Stimulated activated CD8-positive, alpha-beta memory T cell treated with anti-CD3 and anti-CD28 coated beads, Interleukin-15, amount 100 ng/mL, for 48 hours (primary cell): Measurements from ENCODE around the gene HYLS1.
A peak's percentile ranks its signal among the peaks of the same experiment; 100 is the strongest.
"Not testable (repeated sequence)": the region's sequence is repeated elsewhere in the genome, so short reads cannot be mapped to it uniquely, and the experiment has no call there.

Source experiments
- DNase-seq, 2 donors: peaks; one replicate each; pipeline ENCODE4 v3.0.0-alpha.2; 2020; ENCODE audit warnings: low read depth in 2 of 2

HYLS1 gene, protein sequence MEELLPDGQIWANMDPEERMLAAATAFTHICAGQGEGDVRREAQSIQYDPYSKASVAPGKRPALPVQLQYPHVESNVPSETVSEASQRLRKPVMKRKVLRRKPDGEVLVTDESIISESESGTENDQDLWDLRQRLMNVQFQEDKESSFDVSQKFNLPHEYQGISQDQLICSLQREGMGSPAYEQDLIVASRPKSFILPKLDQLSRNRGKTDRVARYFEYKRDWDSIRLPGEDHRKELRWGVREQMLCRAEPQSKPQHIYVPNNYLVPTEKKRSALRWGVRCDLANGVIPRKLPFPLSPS

DNA sequence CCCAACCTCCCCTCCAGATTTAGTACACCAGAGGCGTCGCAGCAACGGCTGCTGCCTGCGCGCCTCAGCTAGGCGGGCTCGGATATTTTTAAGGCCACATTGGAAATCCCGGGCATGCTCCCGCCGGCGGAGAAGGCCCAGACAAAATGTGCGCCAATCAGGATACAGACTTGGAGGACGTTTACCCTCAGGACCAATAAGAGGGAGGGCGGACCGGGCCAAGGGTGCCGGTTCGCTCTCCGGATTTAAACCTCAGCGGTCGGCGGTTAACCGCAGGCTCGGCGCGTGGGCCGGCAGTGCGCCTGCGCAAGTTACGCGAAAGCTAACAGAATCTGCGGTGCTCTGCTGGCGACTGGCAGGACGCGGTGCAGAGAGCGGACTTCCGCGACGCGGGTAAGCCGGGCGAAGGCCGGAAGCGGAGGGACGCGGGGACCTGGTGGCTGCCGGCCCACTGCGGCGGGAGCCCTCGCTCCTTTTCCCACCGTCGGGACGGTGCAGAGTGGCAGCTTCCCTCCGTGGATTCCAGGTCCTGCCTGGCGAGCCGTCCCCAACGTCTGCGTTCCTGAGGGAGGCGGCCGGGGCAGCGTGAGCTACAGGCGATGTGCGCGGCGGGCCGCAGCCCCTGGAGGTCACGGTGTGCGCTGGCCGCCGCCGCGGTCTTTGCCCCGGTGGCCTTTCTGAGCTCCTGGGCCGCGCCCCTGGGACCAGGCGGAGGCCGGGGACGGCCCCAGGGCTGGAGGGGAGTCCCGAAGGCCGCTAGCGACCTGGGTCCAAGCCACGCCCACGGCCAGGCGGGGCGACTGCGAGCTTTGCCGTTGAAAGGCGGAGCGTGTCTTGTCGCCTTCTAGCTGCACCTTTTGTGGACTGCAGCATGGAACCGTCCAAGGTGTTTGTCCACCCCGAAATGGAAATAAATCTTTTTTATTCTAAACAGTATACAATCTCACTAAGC, at the start of gene HYLS1:
TSS of gene HYLS1 (plus strand) at position 296 of the 952 bp plus-strand sequence. CDS start 11,701 bp downstream, outside the sequence.
- peak; percentile 95 to 96 for DNase-seq

DNA sequence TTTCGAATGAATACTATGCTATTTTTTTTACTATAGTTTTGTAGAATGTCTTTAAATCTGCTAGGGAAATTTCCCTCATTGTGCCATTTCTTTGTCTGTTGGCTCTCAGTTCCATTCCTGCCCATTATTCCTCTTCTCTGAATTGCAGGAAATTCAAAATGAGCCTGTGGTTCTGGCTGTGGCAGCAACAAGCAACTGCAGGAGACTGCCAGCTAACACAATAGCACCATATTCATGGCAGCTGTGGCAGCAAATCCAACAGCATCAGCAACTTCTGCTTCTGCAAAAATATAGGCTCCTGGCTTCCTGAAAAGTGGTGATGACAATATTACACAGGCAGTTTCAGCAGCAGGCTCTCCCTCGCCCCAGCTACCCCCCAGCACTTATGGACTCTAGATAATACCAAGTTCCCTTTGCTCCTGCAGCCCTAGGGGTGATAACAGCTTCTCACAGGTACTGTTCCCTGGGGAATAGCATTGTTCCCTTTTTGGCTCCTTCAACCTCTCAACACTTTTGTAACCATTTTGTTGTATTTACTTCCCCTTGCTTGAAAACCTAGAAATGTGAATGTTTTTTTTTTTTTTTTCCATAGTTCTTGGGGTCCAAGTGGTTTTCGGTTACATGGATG, 45.0 kb upstream of the HYLS1 start:
- DNase-seq: no peak

DNA sequence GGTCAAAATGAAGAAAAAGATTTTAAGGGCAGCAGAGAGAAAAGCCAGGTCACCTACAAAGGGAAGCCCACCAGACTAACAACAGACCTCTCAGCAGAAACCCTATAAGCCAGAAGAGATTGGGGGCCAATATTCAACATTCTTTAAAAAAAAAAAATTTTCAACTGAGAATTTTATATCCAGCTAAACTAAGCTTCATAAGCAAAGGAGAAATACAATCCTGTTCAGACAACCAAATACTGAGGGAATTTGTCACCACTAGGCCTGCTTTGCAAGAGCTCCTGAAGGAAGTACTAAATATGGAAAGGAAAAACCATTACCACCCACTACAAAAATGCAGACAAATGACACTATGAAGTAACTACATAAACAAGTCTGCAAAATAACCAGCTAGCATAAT, 41.3 kb upstream of the HYLS1 start:
- no peak for DNase-seq

DNA sequence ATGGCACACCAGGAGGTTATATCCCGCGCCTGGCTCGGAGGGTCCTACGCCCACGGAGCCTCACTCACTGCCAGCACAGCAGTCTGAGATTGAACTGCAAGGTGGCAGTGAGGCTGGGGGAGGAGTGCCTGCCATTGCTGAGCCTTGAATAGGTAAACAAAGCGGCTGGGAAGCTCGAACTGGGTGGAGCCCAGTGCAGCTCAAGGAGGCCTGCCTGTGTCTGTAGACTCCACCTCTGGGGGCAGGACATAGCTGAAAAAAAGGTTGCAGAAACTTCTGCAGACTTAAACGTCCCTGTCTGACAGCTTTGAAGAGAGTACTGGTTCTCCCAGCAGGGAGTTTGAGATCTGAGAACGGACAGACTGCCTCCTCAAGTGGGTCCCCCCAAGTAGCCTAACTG, 29.8 kb upstream of the HYLS1 start:
- DNase-seq: not testable (repeated sequence)

DNA sequence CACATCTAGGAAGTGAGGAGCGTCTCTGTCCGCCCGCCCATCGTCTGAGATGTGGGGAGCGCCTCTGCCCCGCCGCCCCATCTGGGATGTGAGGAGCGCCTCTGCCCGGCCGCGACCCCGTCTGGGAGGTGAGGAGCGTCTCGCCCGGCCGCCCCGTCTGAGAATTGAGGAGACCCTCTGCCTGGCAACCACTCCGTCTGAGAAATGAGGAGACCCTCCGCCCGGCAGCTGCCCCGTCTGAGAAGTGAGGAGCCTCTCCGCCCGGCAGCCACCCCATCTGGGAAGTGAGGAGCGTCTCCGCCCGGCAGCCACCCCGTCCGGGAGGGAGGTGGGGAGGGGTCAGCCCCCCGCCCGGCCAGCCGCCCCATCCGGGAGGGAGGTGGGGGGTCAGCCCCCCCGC, 24.7 kb upstream of the HYLS1 start:
- DNase-seq: not testable (repeated sequence)

DNA sequence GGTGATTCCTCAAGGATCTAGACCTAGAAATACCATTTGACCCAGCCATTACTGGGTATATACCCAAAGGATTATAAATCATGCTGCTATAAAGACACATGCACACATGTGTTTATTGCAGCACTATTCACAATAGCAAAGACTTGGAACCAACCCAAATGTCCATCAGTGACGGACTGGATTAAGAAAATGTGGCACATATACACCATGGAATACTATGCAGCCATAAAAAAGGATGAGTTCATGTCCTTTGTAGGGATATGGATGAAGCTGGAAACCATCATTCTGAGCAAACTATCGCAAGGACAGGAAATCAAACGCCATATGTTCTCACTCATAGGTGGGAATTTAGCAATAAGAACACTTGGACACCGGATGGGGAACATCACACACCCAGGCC, 22.1 kb upstream of the HYLS1 start:
- not testable (repeated sequence) for DNase-seq

DNA sequence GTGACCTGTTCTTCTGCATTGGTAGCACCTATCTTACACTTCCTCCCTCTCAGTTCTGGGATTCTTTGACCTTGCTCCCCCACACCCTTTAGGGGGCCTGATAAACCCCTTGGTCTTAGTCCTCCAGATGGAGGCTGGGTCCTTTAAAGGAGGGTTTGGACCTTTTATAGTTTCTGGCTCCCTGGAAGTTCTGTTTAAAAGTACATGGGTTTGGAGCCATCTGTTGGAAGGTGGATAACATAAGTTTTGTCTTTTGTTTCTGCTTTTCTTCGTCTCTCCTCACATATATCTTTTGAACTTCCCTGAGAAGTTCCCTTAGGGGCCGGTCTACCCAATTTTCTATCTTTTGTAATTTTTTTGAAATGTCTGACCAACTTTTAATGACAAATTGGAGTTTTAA, 17.9 kb upstream of the HYLS1 start:
- no peak for DNase-seq

DNA sequence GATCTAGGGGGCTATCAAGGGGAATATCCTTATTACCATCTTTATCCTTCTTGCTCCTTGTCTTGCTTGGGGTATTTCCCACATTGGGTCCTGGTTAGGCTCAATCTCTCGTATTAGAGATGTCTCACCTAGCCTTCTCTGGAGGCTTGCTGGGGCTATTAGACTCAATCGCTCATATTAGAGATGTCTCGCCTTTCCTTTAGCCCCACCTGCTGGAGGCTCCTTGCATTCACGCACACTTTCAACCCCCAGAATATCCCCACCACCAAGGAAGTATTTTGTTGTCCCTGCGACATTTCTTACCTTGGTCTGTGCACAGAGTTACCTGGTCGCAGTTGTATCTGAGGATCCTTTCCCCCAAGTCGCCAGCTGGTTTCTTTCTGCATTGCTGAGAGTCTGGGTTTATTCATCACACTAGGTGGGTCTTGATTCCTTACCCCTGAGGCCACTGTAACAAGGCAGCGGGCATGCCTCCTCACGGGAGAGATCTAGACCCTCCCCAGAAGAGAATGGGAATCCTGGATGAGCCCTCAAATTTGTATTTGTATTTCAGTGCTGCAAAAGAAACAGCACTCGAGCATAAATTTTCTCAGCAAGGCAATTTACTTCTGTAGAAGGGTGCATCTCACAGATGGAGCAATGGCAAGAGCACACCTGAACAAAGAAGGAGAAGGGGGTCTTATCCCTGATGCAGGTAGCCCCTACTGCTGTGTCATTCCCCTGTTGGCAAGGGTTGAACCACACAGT, 15.9 kb upstream of the HYLS1 start:
- peak in 1 of 2 donors; percentile 11 for DNase-seq

DNA sequence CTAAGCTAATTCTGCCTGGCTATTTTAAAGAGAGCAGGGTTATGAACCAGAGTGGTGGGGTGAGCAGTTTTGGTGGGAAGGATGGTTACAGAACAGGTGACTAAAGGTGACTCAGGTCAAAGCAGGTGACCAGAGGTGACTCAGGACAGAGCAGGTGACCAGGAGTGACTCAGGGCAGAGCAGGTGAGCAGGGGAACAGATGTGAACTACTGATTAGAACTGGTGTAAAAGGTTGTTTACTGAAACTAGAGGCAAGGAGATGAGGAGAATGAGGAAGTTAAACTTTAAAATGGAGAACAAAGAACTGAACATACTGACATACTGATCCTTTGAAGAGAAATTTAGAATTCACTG, 15.4 kb upstream of the HYLS1 start:
- no peak for DNase-seq

DNA sequence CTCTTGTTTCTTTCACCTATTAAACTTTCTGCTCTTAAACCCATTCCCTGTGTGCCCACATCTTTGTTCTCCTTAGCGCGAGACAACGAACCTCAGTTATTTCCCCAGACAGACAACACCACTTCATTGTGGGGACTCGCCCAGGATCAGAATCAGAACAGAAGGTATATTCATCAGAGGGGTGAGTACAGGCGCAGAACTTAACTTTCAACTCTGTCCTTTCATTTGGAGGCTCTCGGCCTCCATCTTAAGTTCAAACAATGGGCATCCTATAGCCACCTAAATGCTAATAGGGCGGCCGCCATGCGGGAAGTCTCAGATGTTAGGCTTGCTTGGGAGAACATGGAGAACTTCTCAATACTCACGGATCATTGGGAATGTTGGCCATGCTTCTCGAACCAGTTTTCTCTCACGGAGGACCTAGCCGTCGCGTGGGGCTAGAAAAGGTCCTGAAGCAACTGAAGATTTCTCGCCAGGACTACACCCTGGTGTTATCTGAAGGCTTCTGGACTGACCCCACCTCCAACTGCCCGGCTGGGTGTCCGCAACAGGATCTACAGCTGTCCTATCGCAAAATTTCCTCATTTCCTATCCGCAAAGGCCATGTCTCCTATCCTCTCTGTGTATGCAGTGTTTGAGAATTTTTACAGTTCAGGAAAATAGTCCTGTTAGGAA, 13.4 kb upstream of the HYLS1 start:
- DNase-seq: no peak

DNA sequence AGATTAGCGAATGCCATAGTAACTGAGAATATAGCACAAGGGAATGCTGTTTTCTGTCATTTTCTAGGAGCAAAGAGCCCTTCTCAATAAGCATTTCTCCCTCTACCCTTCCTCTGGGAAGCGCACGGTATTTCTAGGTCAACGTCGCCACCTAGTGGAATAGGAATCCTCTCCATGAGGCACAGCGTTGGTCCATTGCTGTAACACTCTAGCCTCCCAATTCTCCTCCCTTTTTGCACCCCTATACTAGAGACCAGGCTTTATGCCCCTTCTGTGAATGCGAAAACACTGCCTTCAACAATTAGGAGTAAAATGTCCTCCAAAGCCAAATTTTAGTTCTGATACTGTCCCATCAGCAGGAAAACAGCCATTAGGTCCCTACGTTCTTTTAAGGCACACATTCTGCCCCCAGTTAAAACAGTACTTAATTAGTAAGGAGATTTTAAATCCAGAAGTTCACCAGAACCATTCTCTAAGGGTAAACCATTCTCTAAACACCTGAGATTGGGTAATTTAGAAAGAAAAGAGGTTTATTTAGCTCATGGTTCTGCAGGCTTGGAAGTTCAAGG, 12.8 kb upstream of the HYLS1 start:
- peak in 1 of 2 donors; percentile 8 for DNase-seq

DNA sequence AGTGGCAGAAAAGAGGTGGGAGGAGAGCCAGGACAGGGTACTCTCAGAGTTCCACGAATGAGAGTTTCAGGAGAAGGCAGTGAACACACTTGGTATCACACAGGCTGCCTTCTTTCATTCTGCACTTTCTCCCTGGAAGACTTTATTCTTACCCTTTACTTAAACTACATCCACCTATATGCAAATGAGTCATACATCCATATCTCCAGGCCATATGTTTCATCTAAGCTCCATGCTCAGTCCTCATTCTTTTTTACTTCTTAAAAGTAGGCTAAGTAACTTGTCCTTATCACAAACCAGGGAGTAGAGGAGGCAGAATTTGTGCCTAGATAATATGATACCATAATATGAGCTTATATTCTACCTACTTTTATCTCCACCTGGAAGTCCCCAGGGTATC, 6.2 kb upstream of the HYLS1 start:
- DNase-seq: no peak

DNA sequence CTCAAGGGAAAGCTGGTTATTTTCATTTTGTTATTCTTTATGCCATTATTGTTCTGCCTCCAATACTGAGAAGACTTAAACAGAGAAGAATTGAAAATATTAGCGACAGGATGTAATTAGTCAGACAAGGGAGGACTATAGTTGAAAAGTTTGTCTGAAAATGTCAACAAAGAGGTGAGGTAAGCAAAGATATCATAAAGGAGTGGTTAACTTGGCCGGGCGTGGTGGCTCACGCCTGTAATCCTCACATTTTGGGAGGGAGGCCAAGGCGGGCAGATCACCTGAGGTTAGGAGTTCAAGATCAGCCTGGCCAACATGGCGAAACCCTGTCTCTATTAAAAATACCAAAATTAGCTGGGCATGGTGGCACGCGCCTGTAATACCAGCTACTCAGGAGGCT, 4.1 kb upstream of the HYLS1 start:
- no peak for DNase-seq

DNA sequence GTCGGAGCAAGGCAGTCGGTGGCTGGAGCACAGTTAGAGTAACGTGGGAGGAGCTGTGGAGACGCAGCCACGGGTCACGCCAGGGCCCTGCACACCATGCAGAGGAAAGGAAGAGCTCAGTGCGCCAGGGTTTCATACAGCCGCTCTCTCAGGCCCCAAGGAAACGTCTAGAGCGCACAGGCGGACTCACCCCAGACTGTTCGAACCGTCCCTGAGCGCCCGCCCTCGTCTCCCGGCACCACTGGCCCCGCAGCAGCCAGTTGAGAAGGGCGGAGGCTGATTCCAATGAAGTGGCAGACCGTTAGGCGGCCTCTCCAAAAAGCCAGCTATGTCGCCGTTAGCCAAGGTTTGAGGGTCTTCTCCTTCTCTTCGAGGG, 483 bp upstream of the HYLS1 start:
- peak in 1 of 2 donors; percentile 28 for DNase-seq

DNA sequence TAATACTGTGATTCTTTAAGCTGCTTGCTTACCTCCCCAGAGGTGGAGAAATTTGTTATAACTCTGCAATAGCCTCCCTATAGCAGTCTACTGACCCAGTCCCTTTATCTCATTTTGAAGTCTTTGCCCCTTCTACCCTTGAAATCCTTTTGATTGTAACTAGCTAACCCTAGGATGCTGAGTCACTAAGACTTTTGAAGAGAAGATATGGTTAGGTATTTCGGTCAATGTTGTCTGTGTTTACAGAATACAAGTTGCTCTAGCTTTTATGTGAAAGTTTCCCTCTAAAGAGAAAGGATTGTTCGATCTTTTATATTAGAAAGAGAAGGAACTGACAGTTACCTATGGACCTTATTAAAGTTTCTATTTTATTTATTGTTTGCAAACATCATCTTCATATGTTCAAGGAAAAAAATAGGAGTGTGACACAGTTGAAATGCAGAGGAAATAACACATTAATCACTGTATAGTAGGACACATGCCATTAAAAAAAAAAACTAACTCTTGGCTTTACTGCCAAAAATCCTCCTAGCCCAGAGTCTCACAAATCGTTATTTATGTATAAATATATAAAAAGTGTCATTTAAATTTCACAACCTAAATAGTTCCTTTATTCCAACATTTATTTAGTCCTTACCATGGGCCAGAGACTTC, 3.1 kb downstream of the HYLS1 start:
- no peak for DNase-seq

DNA sequence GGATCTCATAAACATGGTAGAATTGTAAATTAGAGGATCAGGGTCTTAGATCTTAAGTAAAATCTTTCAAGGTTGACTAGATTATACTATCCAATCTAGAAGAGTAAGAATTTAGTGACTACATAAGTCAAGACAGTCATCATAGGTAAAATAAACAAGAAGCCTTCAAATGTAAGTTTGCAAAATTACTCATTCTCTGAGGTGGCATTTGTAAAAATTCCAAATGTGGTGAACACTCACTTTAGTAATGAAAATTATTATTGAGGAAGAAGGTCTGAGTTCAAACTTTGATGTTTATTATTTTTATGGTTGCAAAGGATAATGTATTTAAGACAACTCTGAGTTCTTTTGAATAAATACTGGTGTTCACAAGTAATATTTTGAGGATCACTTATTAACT, 4.6 kb downstream of the HYLS1 start:
- no peak for DNase-seq

DNA sequence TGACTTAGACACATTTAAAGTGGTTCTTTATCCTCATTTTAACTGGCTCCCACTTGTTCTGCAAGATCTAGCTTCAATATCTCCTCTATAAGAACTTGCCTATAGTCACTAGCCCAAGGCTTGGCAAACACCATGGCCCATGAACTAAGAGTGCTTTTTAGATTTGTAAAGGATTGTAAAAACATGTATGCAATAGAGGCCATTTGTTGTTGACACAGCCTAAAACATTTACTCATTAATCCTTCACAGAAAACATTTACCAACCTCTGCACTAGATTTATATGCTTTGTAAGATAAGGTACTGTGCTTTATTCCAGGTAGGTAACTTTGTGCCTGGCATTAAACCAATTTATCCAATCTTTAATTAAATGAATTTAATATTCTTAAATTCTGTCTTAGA, 5.5 kb downstream of the HYLS1 start:
- DNase-seq: no peak

DNA sequence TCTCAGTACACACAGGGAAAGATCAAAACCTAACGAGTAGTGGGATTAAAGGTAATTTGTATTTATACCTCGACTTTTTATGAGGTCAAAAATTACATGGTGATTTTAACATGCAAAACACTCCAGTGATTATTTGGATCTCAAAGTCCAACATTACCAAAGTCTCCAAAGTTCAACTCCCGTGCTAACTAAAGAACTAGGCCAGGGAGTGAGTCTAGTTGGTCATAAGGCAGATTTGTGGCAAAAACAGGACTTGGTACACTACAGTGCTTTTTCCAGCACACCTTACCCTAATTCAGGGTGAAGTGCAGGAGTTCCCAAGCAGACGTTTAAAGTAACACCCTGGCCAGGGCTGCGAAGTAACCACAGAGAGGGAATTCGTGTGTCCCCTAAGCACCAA, 14.4 kb downstream of the HYLS1 start:
- no peak for DNase-seq

DNA sequence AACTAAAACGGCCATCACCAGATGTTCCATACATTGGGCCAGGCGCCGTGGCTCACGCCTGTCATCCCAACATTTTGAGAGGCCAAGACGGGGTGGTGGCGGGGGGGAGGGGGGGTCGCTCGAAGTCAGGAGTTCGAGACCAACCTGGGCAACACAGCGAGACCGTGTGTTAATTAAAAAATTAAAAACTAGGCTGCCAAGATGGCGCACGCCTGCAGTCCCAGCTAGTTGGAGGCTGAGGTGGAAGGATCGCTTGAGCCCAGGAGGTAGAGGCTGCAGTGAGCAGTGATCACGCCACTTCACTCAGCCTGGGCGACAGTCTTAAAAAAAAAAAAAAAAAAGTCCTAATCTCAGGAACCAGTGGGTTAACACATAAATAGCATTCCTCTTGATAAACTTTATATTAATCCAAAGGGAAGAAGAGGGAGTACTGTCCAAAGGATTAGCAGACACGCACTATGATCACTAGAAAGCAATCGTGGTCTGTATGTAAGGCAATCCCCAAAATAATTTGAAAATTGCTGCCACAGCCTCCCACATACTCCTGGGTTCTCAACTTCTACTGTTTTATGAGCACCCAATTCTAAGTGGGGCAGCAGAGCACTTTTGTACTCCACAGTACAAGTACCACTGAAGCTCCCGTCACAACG, 14.9 kb downstream of the HYLS1 start:
- DNase-seq: no peak
